Measurements from ENCODE around the gene BCCIP.

BCCIP gene

GRCh38 chr10:125844751-125845221 is 21.4 kb downstream of the BCCIP start:
- no peak for DNase-seq (ENCODE audit: low read depth)

GRCh38 chr10:125845617-125846016 is 22.3 kb downstream of the BCCIP start:
- DNase-seq (ENCODE audit: low read depth): no peak

GRCh38 chr10:125846894-125847293 is 23.5 kb downstream of the BCCIP start:
- no peak for DNase-seq (ENCODE audit: low read depth)

GRCh38 chr10:125848371-125848770 is 25.0 kb downstream of the BCCIP start:
- DNase-seq (ENCODE audit: low read depth): no peak

GRCh38 chr10:125848857-125849256 is 25.5 kb downstream of the BCCIP start:
- DNase-seq (ENCODE audit: low read depth): no peak

- no peak for DNase-seq (ENCODE audit: low read depth)
These were observed 26.1 kb downstream of the BCCIP start for GRCh38 chr10:125849448-125849847.

GRCh38 chr10:125850766-125851731 is 27.7 kb downstream of the BCCIP start:
- DNase-seq (ENCODE audit: low read depth): no peak

GRCh38 chr10:125852487-125852886 is 29.1 kb downstream of the BCCIP start:
- no peak for DNase-seq (ENCODE audit: low read depth)

GRCh38 chr10:125857185-125857760 is 33.9 kb downstream of the BCCIP start:
- DNase-seq (ENCODE audit: low read depth): no peak

- no peak for DNase-seq (ENCODE audit: low read depth)
These were observed 35.9 kb downstream of the BCCIP start for GRCh38 chr10:125859128-125859817.

GRCh38 chr10:125865120-125865519 is 41.8 kb downstream of the BCCIP start:
- no peak for DNase-seq (ENCODE audit: low read depth)

GRCh38 chr10:125866421-125867029 is 43.2 kb downstream of the BCCIP start:
- no peak for DNase-seq (ENCODE audit: low read depth)

GRCh38 chr10:125868372-125868975 is 45.1 kb downstream of the BCCIP start:
- no peak for DNase-seq (ENCODE audit: low read depth)

- no peak for DNase-seq (ENCODE audit: low read depth)
These were observed 48.0 kb downstream of the BCCIP start for GRCh38 chr10:125871338-125871737.

GRCh38 chr10:125878957-125879835 is 55.9 kb downstream of the BCCIP start:
- DNase-seq (ENCODE audit: low read depth): peak; percentile 85

- no peak for DNase-seq (ENCODE audit: low read depth)
These were observed 57.4 kb downstream of the BCCIP start for GRCh38 chr10:125880719-125881118.

GRCh38 chr10:125881192-125881591 is 57.8 kb downstream of the BCCIP start, which contains the start of gene DHX32:
DHX32 (minus strand) TSS chr10:125881292; CDS start chr10:125880824, 468 bp downstream.
- no peak for DNase-seq (ENCODE audit: low read depth)

GRCh38 chr10:125882596-125882995 is 59.2 kb downstream of the BCCIP start:
- DNase-seq (ENCODE audit: low read depth): no peak

- DNase-seq (ENCODE audit: low read depth): no peak
These were observed 59.9 kb downstream of the BCCIP start for GRCh38 chr10:125883211-125883610.
